ENCODE data around the gene GCN1. TPM values are rescaled to one million over a fixed set of nuclear protein-coding genes. Genes with fewer than 3 reads are reported as not detected.

The GCN1 gene
- total RNA-seq, 1 experiment from 2014 or later = 116 TPM

GRCh38 chr12:120103044-120103338 is 91.5 kb downstream of the GCN1 start:
- H3K9me2 ChIP-seq (ENCODE audit: insufficient read depth) = no peaks in the 10 kb centered on the region
- no peak overlapping the region for H3K4me3 ChIP-seq
- H3K9me3 ChIP-seq (ENCODE audit: insufficient read depth, low read depth) = no peaks in the 10 kb centered on the region
- intact Hi-C loops (cut with micrococcal nuclease; ENCODE audit: unreplicated experiment) = no loop called here
- CTCF ChIA-PET = no interaction called here
- H3K36me3 ChIP-seq (ENCODE audit: low read depth) = no peaks in the 10 kb centered on the region
- no peaks in the 10 kb centered on the region for H3K4me1 ChIP-seq (replicated peaks; ENCODE audit: insufficient read depth)
- H3K4me2 ChIP-seq = no peak overlapping the region
- TF ChIP-seq EZH2 (IDR thresholded peaks at IDR 0.05; ENCODE audit: low read depth) = no peak
- TF ChIP-seq, protein P1, sequence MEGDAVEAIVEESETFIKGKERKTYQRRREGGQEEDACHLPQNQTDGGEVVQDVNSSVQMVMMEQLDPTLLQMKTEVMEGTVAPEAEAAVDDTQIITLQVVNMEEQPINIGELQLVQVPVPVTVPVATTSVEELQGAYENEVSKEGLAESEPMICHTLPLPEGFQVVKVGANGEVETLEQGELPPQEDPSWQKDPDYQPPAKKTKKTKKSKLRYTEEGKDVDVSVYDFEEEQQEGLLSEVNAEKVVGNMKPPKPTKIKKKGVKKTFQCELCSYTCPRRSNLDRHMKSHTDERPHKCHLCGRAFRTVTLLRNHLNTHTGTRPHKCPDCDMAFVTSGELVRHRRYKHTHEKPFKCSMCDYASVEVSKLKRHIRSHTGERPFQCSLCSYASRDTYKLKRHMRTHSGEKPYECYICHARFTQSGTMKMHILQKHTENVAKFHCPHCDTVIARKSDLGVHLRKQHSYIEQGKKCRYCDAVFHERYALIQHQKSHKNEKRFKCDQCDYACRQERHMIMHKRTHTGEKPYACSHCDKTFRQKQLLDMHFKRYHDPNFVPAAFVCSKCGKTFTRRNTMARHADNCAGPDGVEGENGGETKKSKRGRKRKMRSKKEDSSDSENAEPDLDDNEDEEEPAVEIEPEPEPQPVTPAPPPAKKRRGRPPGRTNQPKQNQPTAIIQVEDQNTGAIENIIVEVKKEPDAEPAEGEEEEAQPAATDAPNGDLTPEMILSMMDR (conservative IDR thresholded peaks at IDR 0.05) = no peak
- DNase-seq = no peak
- H2AFZ ChIP-seq = no peak overlapping the region
- POLR2A ChIA-PET (ENCODE audit: unreplicated experiment) = no interaction called here
- peaks cover 8% of the 10 kb centered on the region; the same call in 1 of the 2 replicates for H4K20me1 ChIP-seq (ENCODE audit: insufficient read depth)
- peaks cover 10% of the 10 kb centered on the region; the same call in 1 of the 2 replicates for H3K79me2 ChIP-seq (ENCODE audit: low read depth)
- H3K27ac ChIP-seq = no peak overlapping the region
- no peaks in the 10 kb centered on the region for H3K27me3 ChIP-seq (ENCODE audit: insufficient read depth, low read depth)
- BruUV-seq (replicated peaks) = no TSS peak
- H3F3A ChIP-seq (ENCODE audit: insufficient read depth, low read depth) = no peaks in the 10 kb centered on the region

DNA sequence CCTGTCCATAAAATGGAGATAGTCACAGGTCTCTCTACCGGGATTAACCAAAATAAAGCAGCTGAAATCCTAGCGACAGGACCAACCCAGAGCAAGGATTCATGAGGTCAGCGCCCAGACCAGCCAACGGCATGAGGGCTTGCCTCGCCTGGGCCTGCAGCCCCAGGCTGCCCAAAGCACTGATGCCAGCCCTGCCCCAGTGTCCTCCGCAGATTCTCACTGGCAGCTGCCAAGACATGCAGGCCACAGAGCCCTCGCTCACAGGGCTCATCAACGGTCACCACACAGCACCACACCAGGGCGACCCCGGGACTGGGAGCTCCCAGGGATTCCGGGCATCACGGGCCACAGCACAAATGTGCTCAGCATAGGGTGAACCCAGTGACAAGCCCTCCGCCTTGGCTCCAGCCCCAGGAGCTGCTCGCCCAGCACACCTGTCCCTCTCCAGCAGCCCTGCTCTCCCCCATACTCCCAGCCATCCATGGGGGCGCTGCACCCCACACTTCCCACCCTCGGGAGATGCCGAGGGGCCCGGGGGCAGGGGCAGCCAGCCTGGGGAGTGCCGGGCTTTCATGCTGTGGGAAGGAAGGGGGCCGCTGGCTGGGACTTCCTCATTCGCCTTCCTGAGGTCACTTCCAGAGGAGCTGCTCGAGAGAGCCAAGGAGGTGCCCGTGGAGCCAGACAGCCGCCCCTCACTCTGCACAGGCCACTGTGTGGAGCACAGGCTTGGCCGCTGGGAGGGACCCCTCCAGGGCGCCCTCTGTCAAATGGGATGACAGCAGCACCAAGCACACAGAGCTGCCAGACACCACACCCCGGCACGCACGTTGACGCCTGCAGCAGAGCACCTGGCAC is 92.1 kb downstream of the GCN1 start:
- no peak overlapping the region for H2AFZ ChIP-seq
- TF ChIP-seq EZH2 (IDR thresholded peaks at IDR 0.05; ENCODE audit: low read depth) = no peak
- CTCF ChIA-PET = no interaction called here
- no peaks in the 10 kb centered on the region for H3K9me2 ChIP-seq (ENCODE audit: insufficient read depth)
- no peak overlapping the region for H3K4me2 ChIP-seq
- H4K20me1 ChIP-seq (ENCODE audit: insufficient read depth) = peaks cover 8% of the 10 kb centered on the region; the same call in 1 of the 2 replicates
- no peak for DNase-seq
- no peak overlapping the region for H3K4me3 ChIP-seq
- H3K36me3 ChIP-seq (ENCODE audit: low read depth) = no peaks in the 10 kb centered on the region
- intact Hi-C loops (cut with micrococcal nuclease; ENCODE audit: unreplicated experiment) = no loop called here
- H3K27ac ChIP-seq = no peak overlapping the region
- peaks cover 9% of the 10 kb centered on the region; the same call in 1 of the 2 replicates for H3K79me2 ChIP-seq (ENCODE audit: low read depth)
- no peaks in the 10 kb centered on the region for H3F3A ChIP-seq (ENCODE audit: insufficient read depth, low read depth)
- no peaks in the 10 kb centered on the region for H3K9me3 ChIP-seq (ENCODE audit: insufficient read depth, low read depth)
- no TSS peak for BruUV-seq (replicated peaks)
- POLR2A ChIA-PET (ENCODE audit: unreplicated experiment) = interaction anchor here (0.6 kb wide), 1 partner anchor 8 kb away, joined by 3 read pairs; no protein-coding TSS in a partner anchor
- no peaks in the 10 kb centered on the region for H3K4me1 ChIP-seq (replicated peaks; ENCODE audit: insufficient read depth)
- H3K27me3 ChIP-seq (ENCODE audit: insufficient read depth, low read depth) = no peaks in the 10 kb centered on the region

DNA sequence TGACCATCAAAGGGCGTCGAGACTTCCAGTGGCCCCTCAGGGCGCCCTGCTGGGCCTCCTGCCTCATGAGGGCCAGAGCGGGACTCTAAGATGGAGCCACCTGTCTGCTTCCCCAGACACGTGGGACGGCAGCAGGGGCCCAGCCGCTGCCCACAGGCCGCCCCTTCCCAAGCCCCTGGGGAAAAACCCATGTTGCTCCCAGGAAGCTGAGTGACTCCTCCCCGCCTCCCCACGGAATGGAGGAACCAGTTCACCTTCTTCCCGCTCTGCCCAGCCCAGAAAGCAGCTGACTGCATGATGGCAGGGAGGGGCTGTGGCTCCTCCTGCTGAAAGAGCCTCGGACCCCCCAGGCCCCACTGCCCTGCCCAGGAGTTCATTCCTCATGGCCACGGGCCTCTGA is 92.9 kb downstream of the GCN1 start:
- no peak overlapping the region for H2AFZ ChIP-seq
- H3K9me3 ChIP-seq (ENCODE audit: insufficient read depth, low read depth) = no peaks in the 10 kb centered on the region
- no peak overlapping the region for H3K4me3 ChIP-seq
- no peaks in the 10 kb centered on the region for H3K4me1 ChIP-seq (replicated peaks; ENCODE audit: insufficient read depth)
- no TSS peak for BruUV-seq (replicated peaks)
- intact Hi-C loops (cut with micrococcal nuclease; ENCODE audit: unreplicated experiment) = no loop called here
- peaks cover 9% of the 10 kb centered on the region; the same call in 1 of the 2 replicates for H3K79me2 ChIP-seq (ENCODE audit: low read depth)
- no peaks in the 10 kb centered on the region for H3K36me3 ChIP-seq (ENCODE audit: low read depth)
- H3K27me3 ChIP-seq (ENCODE audit: insufficient read depth, low read depth) = no peaks in the 10 kb centered on the region
- CTCF ChIA-PET = no interaction called here
- peaks cover 8% of the 10 kb centered on the region; the same call in 1 of the 2 replicates for H4K20me1 ChIP-seq (ENCODE audit: insufficient read depth)
- DNase-seq = no peak
- no peak overlapping the region for H3K4me2 ChIP-seq
- no peaks in the 10 kb centered on the region for H3F3A ChIP-seq (ENCODE audit: insufficient read depth, low read depth)
- H3K27ac ChIP-seq = no peak overlapping the region
- H3K9me2 ChIP-seq (ENCODE audit: insufficient read depth) = no peaks in the 10 kb centered on the region
- TF ChIP-seq, protein P1 (conservative IDR thresholded peaks at IDR 0.05) = no peak
- TF ChIP-seq EZH2 (IDR thresholded peaks at IDR 0.05; ENCODE audit: low read depth) = no peak
- POLR2A ChIA-PET (ENCODE audit: unreplicated experiment) = interaction anchor here (0.6 kb wide), 1 partner anchor 9 kb away, joined by 3 read pairs; no protein-coding TSS in a partner anchor

All from PC-9 (cell line).